HCT116 (cell line): ENCODE data around the gene ZMYM5. TPM values are rescaled to one million over a fixed set of nuclear protein-coding genes. Genes with fewer than 3 reads are reported as not detected.

ENCODE experiments used
- ATAC-seq: fragments of 200-7000 bp; cut with Tn5 transposase; 2 replicates; pipeline ENCODE4 v1.9.1; 2020; ENCODE audit warnings: mild to moderate bottlenecking, moderate library complexity
- BruUV-seq: library from RNA; stranded (reverse); fragments of 400-500 nt; replicated peaks from 2 replicates; lab custom pipeline; 2021; lab: Mats Ljungman, UMichigan
- CTCF ChIA-PET: fragments of 300-600 bp; sonication (Branson Sonifier 250); formaldehyde crosslinking; loops from one replicate; lab custom pipeline; 2021; ENCODE audit warnings: antibody characterized with exemption; lab: Charles Lee
- POLR2A ChIA-PET: fragments of 300-600, 350-600 bp; sonication (Branson Sonifier 250); formaldehyde crosslinking; loops from one replicate; lab custom pipeline; 2021; ENCODE audit warnings: antibody characterized with exemption; lab: Charles Lee
- RAD21 ChIA-PET, 2 experiments: fragments of 300-600 bp; sonication (Branson Sonifier 250); formaldehyde crosslinking; loops; one replicate each; lab custom pipeline; 2023; ENCODE audit warnings: low total read pairs in 2 of 2; ENCODE audit not compliant: uncharacterized antibody in 2 of 2, unreplicated experiment in 2 of 2, low non-redundant PET in 1 of 2; lab: Charles Lee
- DNase-seq: peaks from one replicate; pipeline ENCODE4 v3.0.0-alpha.2; 2010; ENCODE audit warnings: low read depth, low spot score
- H2AFZ ChIP-seq: fragments of 200-600 bp; shearing (Covaris generic), sonication (generic); 2 replicates; pipeline ENCODE4 v1.6.1; 2017; ENCODE audit warnings: low read depth, mixed run types, mixed read lengths, antibody characterized with exemption, low read length; ENCODE audit not compliant: poor library complexity, severe bottlenecking
- H3K27ac ChIP-seq: 2 replicates; pipeline ENCODE4 v1.5.1; 2012; ENCODE audit warnings: low read depth, low read length
- H3K27me3 ChIP-seq: fragments of 200-600 bp; sonication (generic); 2 replicates; pipeline ENCODE4 v1.6.1; 2016; ENCODE audit warnings: mixed run types, low read length, mixed read lengths; ENCODE audit not compliant: insufficient read depth
- H3K36me3 ChIP-seq, 2 experiments: fragments of 200-500 bp in 1 of 2; fragments of 200-600 bp in 1 of 2; sonication (Bioruptor generic) in 1 of 2; sonication (generic) in 1 of 2; 2 replicates each; pipeline versions ENCODE4 v1.5.1 to v1.6.1; 2014 to 2016; ENCODE audit warnings: low read length in 2 of 2, inconsistent platforms in 1 of 2, mixed read lengths in 1 of 2, mixed run types in 1 of 2; ENCODE audit not compliant: insufficient read depth in 2 of 2, control insufficient read depth in 1 of 2
- H3K4me1 ChIP-seq, 2 experiments: fragments of 200-600 bp in 1 of 2; sonication (generic) in 1 of 2; 2 replicates each; pipeline versions ENCODE4 v1.5.1 to v1.6.1; 2012 to 2017; ENCODE audit warnings: low read length in 2 of 2, inconsistent platforms in 1 of 2, mild to moderate bottlenecking in 1 of 2, mixed read lengths in 1 of 2, mixed run types in 1 of 2, moderate library complexity in 1 of 2; ENCODE audit not compliant: insufficient read depth in 2 of 2, control insufficient read depth in 1 of 2
- H3K4me2 ChIP-seq: fragments of 200-600 bp; sonication (generic); 2 replicates; pipeline ENCODE4 v1.6.1; 2017; ENCODE audit warnings: mixed run types, low read length, mixed read lengths
- H3K4me3 ChIP-seq, 2 experiments: fragments of 200-600 bp in 1 of 2; sonication (generic) in 1 of 2; replicated peaks in 1 of 2; 2 replicates each; pipeline ENCODE4 v1.5.1; 2011 to 2016; ENCODE audit warnings: low read length in 2 of 2, control low read depth in 1 of 2, low read depth in 1 of 2, mild to moderate bottlenecking in 1 of 2, mixed read lengths in 1 of 2, mixed run types in 1 of 2
- H3K79me2 ChIP-seq: fragments of 200-600 bp; sonication (generic); 2 replicates; pipeline ENCODE4 v1.6.1; 2017; ENCODE audit warnings: mild to moderate bottlenecking, mixed run types, low read length, moderate library complexity, mixed read lengths; ENCODE audit not compliant: insufficient read depth
- H3K9ac ChIP-seq: fragments of 200-600 bp; sonication (generic); 2 replicates; pipeline ENCODE4 v1.6.1; 2016; ENCODE audit warnings: low read length, mixed read lengths
- H3K9me2 ChIP-seq: fragments of 200-600 bp; sonication (generic), shearing (Covaris generic); 2 replicates; pipeline ENCODE4 v1.6.1; 2017; ENCODE audit warnings: mixed run types, mild to moderate bottlenecking, moderate library complexity; ENCODE audit not compliant: insufficient read depth
- H3K9me3 ChIP-seq, 2 experiments: fragments of 200-500 bp in 1 of 2; fragments of 200-600 bp in 1 of 2; sonication (Bioruptor generic) in 1 of 2; sonication (generic) in 1 of 2; 2 replicates each; pipeline ENCODE4 v1.6.1; 2014 to 2017; ENCODE audit warnings: low read length in 2 of 2, mixed read lengths in 2 of 2, inconsistent platforms in 1 of 2, low read depth in 1 of 2, mild to moderate bottlenecking in 1 of 2, mixed run types in 1 of 2, moderate library complexity in 1 of 2; ENCODE audit not compliant: control insufficient read depth in 1 of 2, insufficient read depth in 1 of 2
- H4K20me1 ChIP-seq: fragments of 200-600 bp; sonication (generic), shearing (Covaris generic); 2 replicates; pipeline ENCODE4 v1.6.1; 2017; ENCODE audit warnings: mixed run types, mild to moderate bottlenecking, moderate library complexity; ENCODE audit not compliant: insufficient read depth
- ELF1 ChIP-seq: IDR thresholded peaks from 2 replicates; pipeline ENCODE4 v1.6.1; 2012; ENCODE audit warnings: low read depth, borderline replicate concordance
- EZH2phosphoT487 ChIP-seq: fragments of 200-600 bp; IDR thresholded peaks from 2 replicates; pipeline ENCODE4 v1.6.1; 2018; ENCODE audit warnings: antibody characterized with exemption, borderline replicate concordance
- POLR2AphosphoS5 ChIP-seq: IDR thresholded peaks from 2 replicates; pipeline ENCODE4 v1.6.1; 2011; ENCODE audit warnings: mild to moderate bottlenecking, low read depth, low read length, moderate library complexity
- SIN3A ChIP-seq: IDR thresholded peaks from 2 replicates; pipeline ENCODE4 v1.6.1; 2012; ENCODE audit warnings: low read depth
- SP1 ChIP-seq: IDR thresholded peaks from 2 replicates; pipeline ENCODE4 v1.6.1; 2012; ENCODE audit warnings: low read depth
- SRF ChIP-seq: IDR thresholded peaks from 2 replicates; pipeline ENCODE4 v1.6.1; 2012; ENCODE audit warnings: low read depth
- intact Hi-C: fragments of 100-400 bp; cut with micrococcal nuclease; formaldehyde crosslinking; loops from 2 replicates; pipeline ENCODE4 v1.10.0; 2022
- total RNA-seq: library from RNA; stranded (reverse); gene quantifications from one replicate; pipeline ENCODE4 v1.2.1, GENCODE V29; 2021; ENCODE audit not compliant: unreplicated experiment
- TF ChIP-seq, protein P1 (sequence below), 3 experiments: fragments of 200-600 bp in 1 of 3; sonication (generic) in 1 of 3; IDR thresholded peaks in 2 of 3; conservative IDR thresholded peaks in 1 of 3; 2 replicates each; pipeline ENCODE4 v1.5.1; 2012 to 2017; ENCODE audit warnings: low read depth in 2 of 3, low read length in 2 of 3, antibody characterized with exemption in 1 of 3, borderline replicate concordance in 1 of 3, control low read depth in 1 of 3, mild to moderate bottlenecking in 1 of 3, mixed read lengths in 1 of 3, mixed run types in 1 of 3, moderate library complexity in 1 of 3; ENCODE audit not compliant: insufficient read depth in 1 of 3

Gene ZMYM5
- total RNA-seq, 1 experiment from 2014 or later: 9.6 TPM

- CTCF ChIA-PET: no interaction called here
- no peak for ATAC-seq
- intact Hi-C loops: no loop called here
- no peaks in the 10 kb centered on the region for H4K20me1 ChIP-seq
- no peaks in the 10 kb centered on the region for H3K9me3 ChIP-seq
- peaks cover 27 to 32% of the 10 kb centered on the region in 2 experiments for H3K4me1 ChIP-seq
- no peak overlapping the region for H3K4me3 ChIP-seq
- RAD21 ChIA-PET: no interaction called here
- H3K27me3 ChIP-seq: no peaks in the 10 kb centered on the region
- H3K36me3 ChIP-seq: no peaks in the 10 kb centered on the region
- no TSS peak for BruUV-seq
- H3K27ac ChIP-seq: no peak overlapping the region
- TF ChIP-seq SRF: peak; percentile 45; the same call in 1 of the 2 replicates
- TF ChIP-seq SP1: no peak
- no peak for TF ChIP-seq POLR2AphosphoS5
- TF ChIP-seq SIN3A: no peak
- TF ChIP-seq, protein P1, sequence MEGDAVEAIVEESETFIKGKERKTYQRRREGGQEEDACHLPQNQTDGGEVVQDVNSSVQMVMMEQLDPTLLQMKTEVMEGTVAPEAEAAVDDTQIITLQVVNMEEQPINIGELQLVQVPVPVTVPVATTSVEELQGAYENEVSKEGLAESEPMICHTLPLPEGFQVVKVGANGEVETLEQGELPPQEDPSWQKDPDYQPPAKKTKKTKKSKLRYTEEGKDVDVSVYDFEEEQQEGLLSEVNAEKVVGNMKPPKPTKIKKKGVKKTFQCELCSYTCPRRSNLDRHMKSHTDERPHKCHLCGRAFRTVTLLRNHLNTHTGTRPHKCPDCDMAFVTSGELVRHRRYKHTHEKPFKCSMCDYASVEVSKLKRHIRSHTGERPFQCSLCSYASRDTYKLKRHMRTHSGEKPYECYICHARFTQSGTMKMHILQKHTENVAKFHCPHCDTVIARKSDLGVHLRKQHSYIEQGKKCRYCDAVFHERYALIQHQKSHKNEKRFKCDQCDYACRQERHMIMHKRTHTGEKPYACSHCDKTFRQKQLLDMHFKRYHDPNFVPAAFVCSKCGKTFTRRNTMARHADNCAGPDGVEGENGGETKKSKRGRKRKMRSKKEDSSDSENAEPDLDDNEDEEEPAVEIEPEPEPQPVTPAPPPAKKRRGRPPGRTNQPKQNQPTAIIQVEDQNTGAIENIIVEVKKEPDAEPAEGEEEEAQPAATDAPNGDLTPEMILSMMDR (IDR thresholded peaks at IDR 0.05 in 2 of 3, conservative IDR thresholded peaks at IDR 0.05 in 1 of 3; ENCODE audit: borderline replicate concordance in 1 of 3, insufficient read depth in 1 of 3, low read depth in 2 of 3, low read length in 2 of 3): no peak
- TF ChIP-seq, all 23 proteins: peak for 1
- Histone ChIP-seq H3K4me2 (no peak overlapping the region), H3K9ac (no peak overlapping the region), H2AFZ (no peak overlapping the region), H3K79me2 (no peaks in the 10 kb centered on the region), H3K9me2 (no peaks in the 10 kb centered on the region)
- POLR2A ChIA-PET: no interaction called here
- DNase-seq: no peak
Observed at GRCh38 chr13:19810996-19811881, 52.2 kb downstream of the ZMYM5 start.

- CTCF ChIA-PET: no interaction called here
- ATAC-seq: no peak
- no peaks in the 10 kb centered on the region for H3K79me2 ChIP-seq
Observed at GRCh38 chr13:19810151-19810550, 53.3 kb downstream of the ZMYM5 start.

More at GRCh38 chr13:19810151-19810550, 53.3 kb downstream of the ZMYM5 start:
- Histone ChIP-seq H3K9me3 (no peaks in the 10 kb centered on the region), H3K27me3 (no peaks in the 10 kb centered on the region), H2AFZ (no peak overlapping the region), H3K36me3 (no peaks in the 10 kb centered on the region), H4K20me1 (no peaks in the 10 kb centered on the region), H3K9ac (no peak overlapping the region), H3K9me2 (no peaks in the 10 kb centered on the region), H3K4me1 (peaks cover 26 to 32% of the 10 kb centered on the region in 2 experiments), H3K4me3 (no peak overlapping the region), H3K4me2 (no peak overlapping the region), H3K27ac (no peak overlapping the region)
- BruUV-seq: no TSS peak
- ChIA-PET RAD21 (no interaction called here), POLR2A (no interaction called here)
- no peak for DNase-seq
- TF ChIP-seq EZH2phosphoT487 (no peak), ELF1 (no peak), SIN3A (no peak)
- intact Hi-C loops: no loop called here
